IPS-18a (cell line): Measurements from ENCODE around the gene WNK2.

Source experiments
- H3K27ac ChIP-seq: one replicate; pipeline ENCODE4 v1.5.1; 2013; ENCODE audit warnings: low read length
- H3K27me3 ChIP-seq: one replicate; pipeline ENCODE4 v1.6.1; 2013; ENCODE audit warnings: mild to moderate bottlenecking, low read length; ENCODE audit not compliant: control insufficient read depth, insufficient read depth
- H3K36me3 ChIP-seq: one replicate; pipeline ENCODE4 v1.6.1; 2013; ENCODE audit warnings: low read depth, low read length; ENCODE audit not compliant: control insufficient read depth
- H3K4me1 ChIP-seq: one replicate; pipeline ENCODE4 v1.6.1; 2013; ENCODE audit warnings: low read depth, low read length; ENCODE audit not compliant: control insufficient read depth
- H3K4me3 ChIP-seq: one replicate; pipeline ENCODE4 v1.5.1; 2013; ENCODE audit warnings: low read length
- H3K9ac ChIP-seq: one replicate; pipeline ENCODE4 v1.6.1; 2013; ENCODE audit warnings: mild to moderate bottlenecking, low read length, moderate library complexity
- H3K9me3 ChIP-seq: one replicate; pipeline ENCODE4 v1.6.1; 2013; ENCODE audit warnings: low read depth, low read length; ENCODE audit not compliant: control insufficient read depth

The WNK2 gene

DNA sequence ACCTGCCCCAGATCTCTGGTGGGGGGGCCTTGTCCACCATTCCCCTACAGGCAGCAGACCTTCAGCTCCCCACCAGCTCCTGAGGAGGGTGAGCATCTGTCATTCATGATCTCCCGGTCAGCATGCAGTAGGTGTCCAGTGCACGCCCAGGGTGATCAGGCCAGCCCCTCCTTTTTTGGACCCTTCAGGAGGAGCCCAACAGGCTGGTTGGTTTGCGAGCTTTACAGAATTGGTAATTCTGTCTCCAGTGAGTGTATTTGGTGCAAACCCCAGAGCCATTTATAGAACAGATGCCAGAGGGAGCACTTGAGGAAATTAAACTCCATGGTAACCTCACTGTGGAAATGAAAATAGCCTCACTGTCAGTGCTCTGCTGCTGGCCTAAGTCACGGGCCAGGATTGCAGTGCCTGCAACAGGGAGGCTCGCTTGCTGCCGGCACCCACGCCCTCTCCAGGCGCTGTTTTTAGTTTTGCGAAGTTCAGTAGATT lies 23.4 kb downstream of the WNK2 start:
- Histone ChIP-seq H3K9ac (no peak overlapping the region), H3K4me3 (no peak overlapping the region), H3K36me3 (no peaks in the 10 kb centered on the region), H3K4me1 (no peaks in the 10 kb centered on the region), H3K27ac (no peak overlapping the region), H3K27me3 (no peaks in the 10 kb centered on the region), H3K9me3 (no peaks in the 10 kb centered on the region)

DNA sequence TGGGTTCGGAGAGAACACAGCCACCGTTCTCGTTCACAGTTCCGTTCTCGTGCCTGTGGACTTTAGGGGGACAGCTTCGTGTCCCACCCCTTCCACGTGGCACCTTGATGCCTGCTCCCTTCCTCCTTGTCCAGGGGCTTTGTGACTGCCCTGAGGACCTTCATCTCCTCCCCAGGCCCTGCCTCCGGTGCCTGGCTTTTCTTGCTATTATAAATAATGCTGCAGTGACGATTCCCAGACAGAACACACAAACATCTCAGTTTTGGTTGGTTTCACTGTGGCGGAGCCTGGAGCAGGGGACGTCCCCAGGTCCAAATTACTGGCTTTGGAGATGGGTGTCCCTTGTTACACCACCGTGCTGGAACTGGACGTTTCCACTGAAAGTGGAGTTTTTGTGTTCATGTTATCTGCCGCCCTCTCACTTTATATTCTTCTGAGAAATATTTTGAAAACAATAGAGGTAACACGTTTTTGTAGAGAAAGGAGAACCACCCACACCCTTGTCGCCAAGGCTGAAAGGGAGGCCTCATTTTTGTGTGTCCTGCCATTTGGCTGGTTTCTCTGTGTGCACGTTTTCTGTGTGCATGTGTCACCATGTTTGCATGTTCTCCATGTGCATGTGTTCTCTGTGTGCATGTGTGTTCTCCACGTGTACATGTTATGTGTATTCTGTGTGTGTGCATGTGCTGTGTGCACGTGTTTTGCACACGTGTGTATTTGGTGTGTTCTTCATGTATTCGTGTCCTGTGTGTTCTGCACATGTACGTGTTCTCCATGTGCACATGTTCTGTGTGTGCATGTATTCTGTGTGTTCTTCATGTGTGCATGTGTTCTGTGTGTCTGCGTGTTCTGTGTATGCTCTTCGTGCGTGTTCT lies 24.2 kb downstream of the WNK2 start:
- no peaks in the 10 kb centered on the region for H3K27me3 ChIP-seq
- no peaks in the 10 kb centered on the region for H3K36me3 ChIP-seq
- H3K4me1 ChIP-seq, result no peaks in the 10 kb centered on the region
- no peak overlapping the region for H3K4me3 ChIP-seq
- H3K27ac ChIP-seq, result no peak overlapping the region
- H3K9ac ChIP-seq, result no peak overlapping the region
- no peaks in the 10 kb centered on the region for H3K9me3 ChIP-seq

DNA sequence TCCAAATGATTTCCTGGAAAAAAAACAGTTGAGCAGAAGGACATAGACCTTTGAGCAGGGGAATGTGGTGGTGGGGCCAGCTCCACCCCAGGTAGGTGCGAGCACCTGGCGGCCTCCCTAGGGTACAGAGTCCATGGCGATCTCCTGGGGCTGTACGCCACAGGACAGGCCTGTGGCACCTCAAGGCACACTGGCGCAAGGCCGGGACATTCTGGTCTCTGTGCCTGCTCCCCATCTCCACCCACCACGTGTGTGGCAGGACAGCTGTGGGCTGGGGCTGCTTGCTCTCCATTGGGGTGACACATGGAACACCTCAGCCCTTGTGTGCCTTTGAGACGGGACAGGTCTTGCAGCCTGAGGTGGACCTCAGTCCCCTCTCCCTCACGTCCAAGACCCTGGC lies 25.2 kb downstream of the WNK2 start:
- H3K4me1 ChIP-seq, result no peaks in the 10 kb centered on the region
- no peaks in the 10 kb centered on the region for H3K9me3 ChIP-seq
- no peak overlapping the region for H3K27ac ChIP-seq
- H3K4me3 ChIP-seq, result no peak overlapping the region
- H3K27me3 ChIP-seq, result no peaks in the 10 kb centered on the region
- no peaks in the 10 kb centered on the region for H3K36me3 ChIP-seq
- H3K9ac ChIP-seq, result no peak overlapping the region

DNA sequence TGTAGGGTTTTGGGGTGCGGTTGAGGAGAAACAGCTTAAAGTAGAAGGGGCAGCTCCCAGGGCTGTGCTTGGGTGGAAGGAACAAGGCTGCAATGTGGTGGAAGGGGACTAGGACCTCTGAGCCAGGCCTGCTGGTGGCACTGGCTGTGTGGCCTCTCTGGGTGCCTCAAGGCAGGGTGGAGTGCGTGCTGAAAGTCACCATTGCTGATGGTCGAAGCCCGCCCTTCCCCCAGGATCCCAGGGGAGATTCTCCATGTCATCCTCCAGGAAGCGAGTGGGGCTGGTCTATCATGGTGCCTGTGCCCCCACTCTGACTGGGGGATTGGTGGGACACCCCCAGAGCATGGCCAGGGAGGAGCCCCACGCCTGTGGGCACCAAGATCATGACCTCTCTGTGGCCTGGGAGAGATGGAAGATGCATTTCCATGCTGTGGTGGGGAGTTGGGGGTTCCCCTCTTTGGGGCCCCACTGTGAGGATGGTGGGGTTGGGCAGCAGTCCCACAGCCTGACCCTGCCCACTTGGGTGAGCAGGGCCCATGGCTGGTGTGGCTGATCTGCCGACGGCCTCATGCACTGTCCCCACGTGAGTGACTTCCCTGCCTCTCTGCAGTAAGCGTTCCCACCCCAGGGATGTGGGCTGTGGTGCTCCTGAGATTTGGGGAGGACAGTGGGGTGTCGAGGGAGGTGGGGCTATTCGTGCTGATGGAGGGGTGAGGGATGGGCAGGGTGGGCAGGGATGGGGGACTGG lies 25.8 kb downstream of the WNK2 start:
- Histone ChIP-seq H3K9ac (no peak overlapping the region), H3K36me3 (no peaks in the 10 kb centered on the region), H3K9me3 (no peaks in the 10 kb centered on the region), H3K27ac (no peak overlapping the region), H3K4me3 (no peak overlapping the region), H3K27me3 (no peaks in the 10 kb centered on the region), H3K4me1 (no peaks in the 10 kb centered on the region)

DNA sequence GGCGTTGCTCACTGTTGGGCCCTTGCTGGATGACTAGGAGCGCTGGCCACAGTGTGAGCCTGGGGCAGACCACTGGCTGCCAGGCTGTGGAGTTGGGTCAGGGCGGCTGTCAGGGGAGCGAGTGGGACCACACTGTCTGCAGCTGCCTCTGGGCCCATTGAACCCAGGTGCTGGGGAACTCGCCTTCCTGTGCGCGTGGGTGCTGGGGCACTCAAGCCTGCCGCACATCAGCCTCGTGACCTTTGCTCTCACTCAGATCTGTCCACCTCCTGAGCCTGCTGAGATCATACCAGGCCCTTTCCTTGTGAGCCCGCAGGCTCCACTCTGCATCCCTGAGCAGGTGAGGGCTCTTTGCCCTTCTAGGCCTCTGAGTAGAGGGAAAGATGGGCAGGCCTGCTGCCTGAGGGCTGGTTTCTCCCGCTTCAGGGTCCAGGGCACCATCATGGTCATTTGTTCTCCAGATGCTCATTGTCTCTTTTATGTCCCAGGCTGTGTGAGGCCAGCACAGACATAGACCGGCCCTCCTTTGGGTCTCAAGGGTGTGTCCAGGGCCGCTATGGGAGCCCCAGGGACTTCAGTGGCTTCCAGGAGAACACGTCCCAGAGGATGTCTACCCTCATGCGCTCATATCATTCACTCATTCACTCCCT lies 26.5 kb downstream of the WNK2 start:
- H3K9ac ChIP-seq, result no peak overlapping the region
- no peak overlapping the region for H3K27ac ChIP-seq
- no peaks in the 10 kb centered on the region for H3K9me3 ChIP-seq
- no peak overlapping the region for H3K4me3 ChIP-seq
- H3K36me3 ChIP-seq, result no peaks in the 10 kb centered on the region
- no peaks in the 10 kb centered on the region for H3K4me1 ChIP-seq
- H3K27me3 ChIP-seq, result no peaks in the 10 kb centered on the region

DNA sequence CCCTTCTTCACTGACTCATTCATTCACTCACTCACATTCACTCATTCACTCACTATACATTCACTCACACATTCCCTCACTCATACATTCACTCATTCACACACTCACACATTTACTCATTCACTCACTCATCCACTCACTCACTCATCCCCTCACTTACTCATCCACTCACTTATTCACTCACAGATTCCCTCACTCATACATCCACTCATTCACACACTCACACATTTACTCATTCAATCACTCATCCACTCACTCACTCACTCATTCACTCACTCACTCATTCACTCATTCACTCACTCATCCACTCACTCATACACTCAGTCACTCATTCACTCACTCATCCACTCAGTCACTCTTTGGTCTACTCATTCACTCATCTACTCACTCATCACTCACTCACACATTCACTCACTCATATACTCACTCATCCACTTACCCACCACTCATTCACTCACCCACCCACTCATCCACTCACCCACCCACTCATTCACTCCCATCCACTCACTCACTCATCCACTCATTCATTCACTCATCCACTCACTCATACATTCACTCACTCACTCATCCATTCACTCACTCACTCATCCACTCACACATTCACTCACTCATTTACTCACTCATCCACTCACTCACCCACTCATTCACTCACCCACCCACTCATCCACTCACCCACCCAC lies 27.2 kb downstream of the WNK2 start:
- no peaks in the 10 kb centered on the region for H3K4me1 ChIP-seq
- H3K36me3 ChIP-seq, result no peaks in the 10 kb centered on the region

DNA sequence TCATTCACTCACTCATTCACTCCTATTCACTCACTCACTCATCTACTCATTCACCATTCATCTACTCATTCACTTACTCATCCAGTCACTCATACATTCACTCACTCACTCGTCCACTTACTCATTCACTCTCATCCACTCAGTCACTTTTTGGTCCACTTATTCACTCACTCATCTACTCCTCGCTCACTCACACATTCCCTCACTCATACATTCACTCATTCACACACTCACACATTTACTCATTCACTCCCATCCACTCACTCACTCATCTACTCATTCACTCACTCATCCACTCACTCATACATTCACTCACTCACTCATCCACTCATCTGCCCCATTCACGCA lies 27.7 kb downstream of the WNK2 start:
- no peak overlapping the region for H3K27ac ChIP-seq
- H3K9me3 ChIP-seq, result no peaks in the 10 kb centered on the region
- H3K36me3 ChIP-seq, result no peaks in the 10 kb centered on the region
- H3K4me3 ChIP-seq, result no peak overlapping the region
- no peaks in the 10 kb centered on the region for H3K4me1 ChIP-seq
- no peaks in the 10 kb centered on the region for H3K27me3 ChIP-seq
- no peak overlapping the region for H3K9ac ChIP-seq

More for the DNA sequence above, 27.2 kb downstream of the WNK2 start:
- Histone ChIP-seq H3K27me3 (no peaks in the 10 kb centered on the region), H3K27ac (no peak overlapping the region), H3K9ac (no peak overlapping the region), H3K9me3 (no peaks in the 10 kb centered on the region), H3K4me3 (no peak overlapping the region)

DNA sequence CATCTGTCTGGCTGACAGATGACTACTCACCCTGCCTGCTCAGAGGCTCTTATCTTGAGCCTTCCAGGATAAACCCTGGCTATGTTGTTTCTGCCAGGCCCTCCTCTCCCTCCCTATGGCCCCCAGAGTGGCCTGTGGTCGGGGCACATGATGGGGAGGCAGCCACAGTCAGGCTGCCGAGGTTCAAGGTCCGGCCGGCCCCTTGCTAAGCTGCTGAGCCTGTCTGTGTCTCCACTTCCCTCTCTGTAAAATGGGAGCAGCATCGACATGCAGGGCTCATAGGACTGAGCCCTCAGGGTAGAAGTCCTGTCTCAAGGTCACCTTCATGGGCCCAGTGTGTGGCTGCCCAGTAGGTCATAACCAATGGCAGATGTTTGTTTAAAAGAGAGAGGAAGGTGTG lies 28.5 kb downstream of the WNK2 start:
- no peak overlapping the region for H3K9ac ChIP-seq
- H3K4me1 ChIP-seq, result no peaks in the 10 kb centered on the region
- no peak overlapping the region for H3K27ac ChIP-seq
- H3K27me3 ChIP-seq, result no peaks in the 10 kb centered on the region
- H3K4me3 ChIP-seq, result no peak overlapping the region
- H3K9me3 ChIP-seq, result no peaks in the 10 kb centered on the region
- H3K36me3 ChIP-seq, result no peaks in the 10 kb centered on the region

DNA sequence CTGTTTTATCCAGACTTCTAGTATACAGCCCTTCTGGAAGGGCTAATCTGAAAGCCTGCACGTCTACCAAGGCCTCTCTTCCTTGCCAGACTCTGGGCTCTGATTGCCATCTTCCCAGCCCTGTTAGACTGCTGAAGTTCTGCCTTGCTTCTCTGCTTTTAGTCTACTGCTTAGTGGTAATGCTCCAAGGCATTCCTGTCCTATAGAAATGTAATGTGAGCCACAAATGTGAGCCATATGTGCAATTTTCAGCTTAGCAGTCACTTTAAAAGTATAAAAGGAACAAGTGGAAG lies 32.1 kb downstream of the WNK2 start:
- Histone ChIP-seq H3K9ac (no peak overlapping the region), H3K27ac (no peak overlapping the region), H3K4me1 (no peaks in the 10 kb centered on the region), H3K36me3 (no peaks in the 10 kb centered on the region), H3K9me3 (no peaks in the 10 kb centered on the region), H3K27me3 (no peaks in the 10 kb centered on the region), H3K4me3 (no peak overlapping the region)

DNA sequence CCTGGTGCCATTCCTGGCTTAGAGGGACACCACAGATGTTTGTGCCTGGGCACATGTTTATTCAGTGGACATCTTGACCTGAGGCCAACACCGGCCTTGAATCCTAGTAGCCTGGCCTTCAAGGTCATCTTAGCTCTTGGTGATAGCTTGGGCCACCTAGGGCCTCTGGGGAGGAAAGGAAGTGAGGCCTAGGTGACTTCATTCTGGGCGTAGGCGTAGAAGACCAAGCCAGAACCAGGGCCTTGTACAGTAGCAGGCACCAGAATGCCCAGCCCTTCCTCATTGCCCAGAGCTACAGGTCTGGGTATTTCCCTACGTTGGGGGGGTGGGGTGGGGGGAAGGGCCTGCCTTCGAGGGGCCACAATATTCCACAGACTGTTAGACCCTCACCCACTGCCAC lies 33.8 kb downstream of the WNK2 start:
- Histone ChIP-seq H3K4me1 (no peaks in the 10 kb centered on the region), H3K27ac (no peak overlapping the region), H3K9ac (no peak overlapping the region), H3K4me3 (no peak overlapping the region), H3K36me3 (no peaks in the 10 kb centered on the region), H3K27me3 (no peaks in the 10 kb centered on the region), H3K9me3 (no peaks in the 10 kb centered on the region)

DNA sequence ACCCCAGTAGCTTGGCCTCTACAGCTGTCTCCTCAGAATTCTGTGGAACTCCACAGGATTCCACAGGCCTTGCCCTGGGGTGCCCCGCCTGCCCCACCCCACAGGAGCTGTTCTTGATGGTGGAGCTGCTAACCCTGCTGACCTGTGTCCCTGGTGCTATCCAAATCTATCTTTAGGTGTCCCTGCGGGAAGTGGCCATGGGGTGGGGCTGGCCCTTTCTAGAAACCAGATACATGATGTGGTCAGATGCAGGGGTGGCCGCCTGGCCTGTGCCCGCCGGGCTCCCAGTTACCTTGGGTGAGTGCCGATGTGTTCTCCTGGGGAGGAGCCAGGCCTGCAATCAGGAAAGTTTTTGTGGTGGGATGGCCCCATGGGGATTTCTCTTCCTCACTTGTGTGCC lies 34.2 kb downstream of the WNK2 start:
- no peaks in the 10 kb centered on the region for H3K4me1 ChIP-seq
- H3K27ac ChIP-seq, result no peak overlapping the region
- H3K36me3 ChIP-seq, result no peaks in the 10 kb centered on the region
- no peaks in the 10 kb centered on the region for H3K27me3 ChIP-seq
- H3K4me3 ChIP-seq, result no peak overlapping the region
- H3K9ac ChIP-seq, result no peak overlapping the region
- no peaks in the 10 kb centered on the region for H3K9me3 ChIP-seq
